Progenitor cell of endocrine pancreas (in vitro differentiated cells): ENCODE measurements around the gene APEX1. TPM values are rescaled to one million over a fixed set of nuclear protein-coding genes. Genes with fewer than 3 reads are reported as not detected.

Experiments
- DNase-seq: peaks from one replicate; pipeline ENCODE4 v3.0.0; 2021; ENCODE audit warnings: low spot score; ENCODE audit not compliant: unreplicated experiment
- H3K27ac Mint-ChIP-seq: 2 replicates; pipeline ENCODE4 v1.8.0; 2021; ENCODE audit warnings: mild to moderate bottlenecking, moderate library complexity, mixed read lengths
- H3K27me3 Mint-ChIP-seq: 2 replicates; pipeline ENCODE4 v1.8.0; 2021; ENCODE audit warnings: mixed read lengths
- H3K36me3 Mint-ChIP-seq: 2 replicates; pipeline ENCODE4 v1.8.0; 2022; ENCODE audit warnings: mixed read lengths; ENCODE audit not compliant: insufficient read depth
- H3K4me1 Mint-ChIP-seq: 2 replicates; pipeline ENCODE4 v1.8.0; 2021; ENCODE audit warnings: low read depth, mixed read lengths
- H3K4me3 Mint-ChIP-seq: 2 replicates; pipeline ENCODE4 v1.8.0; 2021; ENCODE audit warnings: low read depth, mild to moderate bottlenecking, moderate library complexity, mixed read lengths
- H3K9me3 Mint-ChIP-seq: 2 replicates; pipeline ENCODE4 v1.8.0; 2021; ENCODE audit warnings: low read depth, mixed read lengths
- total RNA-seq: library from RNA; stranded (reverse); gene quantifications from 2 replicates; pipeline ENCODE4 v1.2.1, GENCODE V29; 2021
- TF ChIP-seq, protein P1 (sequence below): fragments of 200-600 bp; sonication (generic); IDR thresholded peaks from one replicate; pipeline ENCODE4 v1.5.0; 2021; ENCODE audit warnings: antibody characterized with exemption, mild to moderate bottlenecking; ENCODE audit not compliant: unreplicated experiment

APEX1 gene
- total RNA-seq, 1 donor from 2014 or later, result 309 TPM

- Mint-ChIP-seq H3K9me3 (no peaks in the 10 kb centered on the region), H3K36me3 (no peaks in the 10 kb centered on the region), H3K4me3 (peak overlapping the region; percentile 83), H3K27ac (peak overlapping the region; percentile 91), H3K4me1 (peaks cover 34% of the 10 kb centered on the region), H3K27me3 (no peaks in the 10 kb centered on the region)
- DNase-seq, result no peak
- TF ChIP-seq, protein P1, sequence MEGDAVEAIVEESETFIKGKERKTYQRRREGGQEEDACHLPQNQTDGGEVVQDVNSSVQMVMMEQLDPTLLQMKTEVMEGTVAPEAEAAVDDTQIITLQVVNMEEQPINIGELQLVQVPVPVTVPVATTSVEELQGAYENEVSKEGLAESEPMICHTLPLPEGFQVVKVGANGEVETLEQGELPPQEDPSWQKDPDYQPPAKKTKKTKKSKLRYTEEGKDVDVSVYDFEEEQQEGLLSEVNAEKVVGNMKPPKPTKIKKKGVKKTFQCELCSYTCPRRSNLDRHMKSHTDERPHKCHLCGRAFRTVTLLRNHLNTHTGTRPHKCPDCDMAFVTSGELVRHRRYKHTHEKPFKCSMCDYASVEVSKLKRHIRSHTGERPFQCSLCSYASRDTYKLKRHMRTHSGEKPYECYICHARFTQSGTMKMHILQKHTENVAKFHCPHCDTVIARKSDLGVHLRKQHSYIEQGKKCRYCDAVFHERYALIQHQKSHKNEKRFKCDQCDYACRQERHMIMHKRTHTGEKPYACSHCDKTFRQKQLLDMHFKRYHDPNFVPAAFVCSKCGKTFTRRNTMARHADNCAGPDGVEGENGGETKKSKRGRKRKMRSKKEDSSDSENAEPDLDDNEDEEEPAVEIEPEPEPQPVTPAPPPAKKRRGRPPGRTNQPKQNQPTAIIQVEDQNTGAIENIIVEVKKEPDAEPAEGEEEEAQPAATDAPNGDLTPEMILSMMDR, result no peak
These were observed 41.3 kb upstream of the APEX1 start for GRCh38 chr14:20413744-20414082.

- no peak overlapping the region for H3K4me3 Mint-ChIP-seq
- peaks cover 41% of the 10 kb centered on the region for H3K4me1 Mint-ChIP-seq
- no peaks in the 10 kb centered on the region for H3K9me3 Mint-ChIP-seq
- no peaks in the 10 kb centered on the region for H3K36me3 Mint-ChIP-seq
- no peak overlapping the region for H3K27ac Mint-ChIP-seq
- TF ChIP-seq, protein P1, result peak; percentile 70
- DNase-seq, result no peak
- no peaks in the 10 kb centered on the region for H3K27me3 Mint-ChIP-seq
These were observed 39.2 kb upstream of the APEX1 start for GRCh38 chr14:20415782-20416206.

- no peak overlapping the region for H3K27ac Mint-ChIP-seq
- DNase-seq, result no peak
- H3K36me3 Mint-ChIP-seq, result no peaks in the 10 kb centered on the region
- no peaks in the 10 kb centered on the region for H3K27me3 Mint-ChIP-seq
- TF ChIP-seq, protein P1, result no peak
- H3K4me3 Mint-ChIP-seq, result no peak overlapping the region
- no peaks in the 10 kb centered on the region for H3K9me3 Mint-ChIP-seq
- peaks cover 41% of the 10 kb centered on the region for H3K4me1 Mint-ChIP-seq
These were observed 38.8 kb upstream of the APEX1 start for GRCh38 chr14:20416223-20416622.

- Mint-ChIP-seq H3K27ac (peak overlapping the region; percentile 29), H3K9me3 (no peaks in the 10 kb centered on the region), H3K27me3 (no peaks in the 10 kb centered on the region), H3K36me3 (no peaks in the 10 kb centered on the region), H3K4me1 (peaks cover 35% of the 10 kb centered on the region), H3K4me3 (no peak overlapping the region)
- DNase-seq, result no peak
- TF ChIP-seq, protein P1, result no peak
These were observed 37.5 kb upstream of the APEX1 start for GRCh38 chr14:20417250-20418186.

DNA sequence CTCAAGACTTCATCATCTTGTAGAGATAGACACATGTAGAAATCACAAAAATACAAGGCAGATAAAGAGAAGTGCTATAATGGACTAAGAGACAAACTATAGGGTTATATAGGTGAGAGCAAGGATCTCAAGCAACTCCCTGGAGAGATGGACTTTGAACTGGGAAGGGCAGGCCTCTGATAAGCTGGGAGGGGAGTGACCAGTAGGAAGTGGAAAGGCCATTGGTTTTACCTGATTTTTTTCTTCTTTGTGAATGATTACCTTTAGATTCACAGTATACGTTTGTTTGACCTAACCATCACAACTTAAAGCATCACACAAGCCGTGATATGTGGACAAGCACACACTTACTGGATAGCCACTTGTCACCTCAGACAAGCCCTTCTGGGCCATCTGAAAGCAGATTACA is 36.5 kb upstream of the APEX1 start:
- no peaks in the 10 kb centered on the region for H3K36me3 Mint-ChIP-seq
- TF ChIP-seq, protein P1, result no peak
- peak overlapping the region; percentile 2 for H3K4me3 Mint-ChIP-seq
- H3K4me1 Mint-ChIP-seq, result peaks cover 30% of the 10 kb centered on the region
- DNase-seq, result no peak
- peak overlapping the region; percentile 87 for H3K27ac Mint-ChIP-seq
- no peaks in the 10 kb centered on the region for H3K27me3 Mint-ChIP-seq
- no peaks in the 10 kb centered on the region for H3K9me3 Mint-ChIP-seq
